WERI-Rb-1 (cell line): ENCODE data around the gene NAV2.

Experiments
- DNase-seq: peaks from one replicate; pipeline ENCODE4 v3.0.0-alpha.2; 2020
- H3K27ac ChIP-seq: fragments of 250-450 bp; sonication (Bioruptor Pico); 2 replicates; pipeline ENCODE4 v1.5.1; 2020; ENCODE audit warnings: mild to moderate bottlenecking, moderate library complexity
- H3K27me3 ChIP-seq: fragments of 250-450 bp; sonication (Bioruptor Pico); 2 replicates; pipeline ENCODE4 v1.5.1; 2021; ENCODE audit warnings: mild to moderate bottlenecking, low read depth, moderate library complexity; ENCODE audit not compliant: insufficient read depth, severe bottlenecking
- H3K36me3 ChIP-seq: fragments of 250-450 bp; sonication (Bioruptor Pico); 2 replicates; pipeline ENCODE4 v1.5.1; 2020; ENCODE audit warnings: mild to moderate bottlenecking, moderate library complexity
- H3K4me3 ChIP-seq: 2 replicates; pipeline ENCODE4 v1.5.1; 2011; ENCODE audit warnings: low read depth, mild to moderate bottlenecking, control low read depth, low read length
- H3K9me3 ChIP-seq: fragments of 250-450 bp; sonication (Bioruptor Pico); 2 replicates; pipeline ENCODE4 v1.5.1; 2021; ENCODE audit warnings: mild to moderate bottlenecking, moderate library complexity; ENCODE audit not compliant: severe bottlenecking
- TF ChIP-seq, protein P1 (sequence below): IDR thresholded peaks from 2 replicates; pipeline ENCODE4 v1.5.1; 2011; ENCODE audit warnings: low read depth, mild to moderate bottlenecking, control low read depth, inconsistent platforms, low read length

The NAV2 gene

DNA sequence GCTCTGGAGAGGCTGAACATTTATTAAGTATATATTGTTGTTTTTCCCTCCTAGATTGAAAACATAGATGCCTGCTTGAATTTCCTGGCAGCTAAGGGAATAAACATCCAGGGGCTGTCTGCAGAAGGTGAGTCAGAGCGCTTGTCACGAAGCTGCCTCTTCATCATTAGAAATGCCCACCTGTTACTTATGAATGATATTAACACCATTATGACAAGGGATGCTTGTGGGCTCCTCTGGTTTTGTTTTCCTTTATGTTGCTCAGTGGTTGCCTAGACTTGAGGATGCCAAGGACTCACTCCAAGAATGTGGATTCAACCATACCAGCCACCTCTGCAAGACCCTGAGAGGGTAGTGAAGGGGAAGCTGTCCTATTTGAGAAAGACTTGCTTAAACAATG lies 156.2 kb downstream of the NAV2 start:
- Histone ChIP-seq H3K27ac (no peak overlapping the region), H3K36me3 (no peaks in the 10 kb centered on the region), H3K27me3 (peaks cover 84% of the 10 kb centered on the region), H3K4me3 (no peak overlapping the region), H3K9me3 (no peaks in the 10 kb centered on the region)
- DNase-seq = no peak
- TF ChIP-seq, protein P1, sequence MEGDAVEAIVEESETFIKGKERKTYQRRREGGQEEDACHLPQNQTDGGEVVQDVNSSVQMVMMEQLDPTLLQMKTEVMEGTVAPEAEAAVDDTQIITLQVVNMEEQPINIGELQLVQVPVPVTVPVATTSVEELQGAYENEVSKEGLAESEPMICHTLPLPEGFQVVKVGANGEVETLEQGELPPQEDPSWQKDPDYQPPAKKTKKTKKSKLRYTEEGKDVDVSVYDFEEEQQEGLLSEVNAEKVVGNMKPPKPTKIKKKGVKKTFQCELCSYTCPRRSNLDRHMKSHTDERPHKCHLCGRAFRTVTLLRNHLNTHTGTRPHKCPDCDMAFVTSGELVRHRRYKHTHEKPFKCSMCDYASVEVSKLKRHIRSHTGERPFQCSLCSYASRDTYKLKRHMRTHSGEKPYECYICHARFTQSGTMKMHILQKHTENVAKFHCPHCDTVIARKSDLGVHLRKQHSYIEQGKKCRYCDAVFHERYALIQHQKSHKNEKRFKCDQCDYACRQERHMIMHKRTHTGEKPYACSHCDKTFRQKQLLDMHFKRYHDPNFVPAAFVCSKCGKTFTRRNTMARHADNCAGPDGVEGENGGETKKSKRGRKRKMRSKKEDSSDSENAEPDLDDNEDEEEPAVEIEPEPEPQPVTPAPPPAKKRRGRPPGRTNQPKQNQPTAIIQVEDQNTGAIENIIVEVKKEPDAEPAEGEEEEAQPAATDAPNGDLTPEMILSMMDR = no peak

DNA sequence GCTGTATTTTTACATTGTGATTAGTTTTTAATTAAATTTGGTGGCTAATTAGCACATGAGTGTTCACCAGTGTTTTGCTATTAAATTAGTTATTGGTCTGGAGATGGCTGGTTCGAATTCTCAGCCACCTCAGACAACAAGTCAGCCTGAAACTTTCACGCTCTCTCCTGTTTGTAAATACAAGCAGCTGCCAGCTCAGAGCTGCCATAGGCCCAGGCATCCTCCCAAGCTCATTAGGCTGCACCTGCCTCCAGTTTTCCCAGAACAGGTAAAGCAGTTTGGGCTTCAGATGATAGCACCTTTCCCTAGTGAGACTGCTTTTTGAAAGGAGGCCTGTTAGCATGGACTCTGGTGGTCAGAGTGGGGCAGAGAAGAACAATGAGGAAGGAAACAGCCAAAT lies 156.8 kb downstream of the NAV2 start:
- Histone ChIP-seq H3K9me3 (no peaks in the 10 kb centered on the region), H3K4me3 (no peak overlapping the region), H3K27me3 (peaks cover 86% of the 10 kb centered on the region), H3K27ac (no peak overlapping the region), H3K36me3 (no peaks in the 10 kb centered on the region)
- TF ChIP-seq, protein P1 = no peak
- DNase-seq = no peak

DNA sequence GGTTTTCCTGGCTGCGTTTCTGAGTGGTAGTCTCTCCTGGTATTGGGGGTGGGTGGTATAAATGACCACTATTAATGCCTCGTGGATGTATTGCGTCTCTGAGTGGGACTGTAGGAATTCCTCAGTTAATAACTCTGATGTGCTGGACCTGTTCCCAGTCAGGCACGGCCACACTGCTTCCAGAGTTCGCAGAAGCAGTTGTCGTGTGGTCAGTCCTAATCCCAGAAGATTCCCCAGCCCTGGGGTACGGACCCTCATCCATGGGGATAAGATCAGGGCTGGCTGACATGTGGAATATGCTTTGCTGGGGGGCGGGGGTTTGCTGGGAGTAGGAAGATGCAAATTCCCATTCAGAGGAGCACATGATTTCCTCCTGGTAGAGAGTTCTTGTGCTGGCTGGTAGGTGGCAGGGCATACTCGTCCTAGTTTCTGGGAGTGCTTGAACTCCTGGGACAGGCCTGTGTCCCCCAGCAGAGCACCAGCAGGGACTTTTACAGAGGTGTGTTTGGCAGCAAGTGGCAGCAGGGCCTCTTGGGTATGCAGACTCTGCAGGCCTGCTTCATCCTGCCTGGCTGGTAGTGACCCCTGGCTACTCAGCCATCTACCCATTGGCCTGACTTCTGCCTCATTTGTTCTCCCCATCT lies 157.4 kb downstream of the NAV2 start:
- TF ChIP-seq, protein P1 = no peak
- no peak for DNase-seq
- Histone ChIP-seq H3K4me3 (no peak overlapping the region), H3K27me3 (peaks cover 90% of the 10 kb centered on the region), H3K27ac (no peak overlapping the region), H3K36me3 (no peaks in the 10 kb centered on the region), H3K9me3 (no peaks in the 10 kb centered on the region)

DNA sequence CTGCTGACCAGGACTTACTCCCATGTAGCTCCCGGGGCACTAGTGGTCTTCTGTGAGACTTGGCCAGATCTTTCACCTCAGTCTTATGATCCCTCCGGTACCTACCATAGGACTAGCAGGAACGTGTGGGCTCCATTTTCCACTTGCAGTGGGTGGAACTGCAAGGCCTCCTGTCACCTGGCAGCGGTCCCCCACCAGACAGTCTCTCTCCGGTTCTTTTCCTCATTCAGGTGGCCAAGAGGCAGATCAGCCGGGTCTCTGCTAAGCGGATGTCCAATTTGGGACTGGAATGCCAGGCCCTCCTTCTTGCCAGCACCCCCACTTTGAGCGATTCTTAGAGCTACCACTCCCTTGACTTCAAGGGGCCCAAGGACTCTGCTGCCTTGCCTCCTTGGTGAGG lies 158.9 kb downstream of the NAV2 start:
- DNase-seq = no peak
- Histone ChIP-seq H3K36me3 (no peaks in the 10 kb centered on the region), H3K27me3 (peaks cover 90% of the 10 kb centered on the region), H3K9me3 (no peaks in the 10 kb centered on the region), H3K4me3 (no peak overlapping the region), H3K27ac (no peak overlapping the region)
- TF ChIP-seq, protein P1 = no peak

DNA sequence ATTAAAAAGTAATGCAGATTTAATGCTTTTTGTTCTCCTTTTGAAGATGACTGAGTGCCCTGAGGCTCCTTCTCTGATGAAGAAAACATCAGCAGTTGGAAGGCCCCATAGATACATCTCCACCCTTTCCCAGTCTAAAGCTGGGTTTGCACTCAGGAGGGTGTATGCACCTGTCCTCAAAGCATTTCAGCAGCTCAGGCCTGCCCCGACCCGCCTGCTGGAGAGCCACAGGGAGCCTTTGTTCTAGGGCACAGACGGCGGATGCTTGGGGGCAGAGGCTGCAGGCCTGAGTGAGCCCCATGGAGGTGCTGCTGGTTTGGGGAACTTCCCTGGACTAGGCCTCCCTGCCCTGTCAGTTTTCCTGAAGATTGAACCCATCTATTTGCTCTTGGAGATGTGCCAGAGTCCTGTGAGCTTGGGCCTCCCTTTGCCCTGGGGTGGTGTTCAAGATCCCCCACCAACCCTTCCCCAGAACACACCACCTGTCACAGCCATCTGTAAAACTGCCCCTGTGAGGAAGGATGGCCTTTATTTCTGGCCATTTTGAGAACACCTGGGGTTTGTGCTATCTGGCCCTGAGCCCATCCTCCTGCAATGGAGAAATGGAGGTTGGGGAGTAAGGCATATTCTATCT lies 160.0 kb downstream of the NAV2 start:
- H3K36me3 ChIP-seq = no peaks in the 10 kb centered on the region
- DNase-seq = no peak

More for the DNA sequence above, 160.0 kb downstream of the NAV2 start:
- no peaks in the 10 kb centered on the region for H3K9me3 ChIP-seq
- no peak overlapping the region for H3K27ac ChIP-seq
- H3K4me3 ChIP-seq = no peak overlapping the region
- H3K27me3 ChIP-seq = peaks cover 82% of the 10 kb centered on the region
- TF ChIP-seq, protein P1 = no peak
